HG03521 (cell line): ENCODE data around the gene MEF2B.
"Not testable (repeated sequence)": the region's sequence is repeated elsewhere in the genome, so short reads cannot be mapped to it uniquely, and the experiment has no call there.

ENCODE experiments used
- ATAC-seq: cut with Tn5 transposase; IDR thresholded peaks from one replicate; pipeline ENCODE4 v1.9.1; 2021; ENCODE audit warnings: mild to moderate bottlenecking, moderate library complexity; ENCODE audit not compliant: unreplicated experiment

MEF2B gene

DNA sequence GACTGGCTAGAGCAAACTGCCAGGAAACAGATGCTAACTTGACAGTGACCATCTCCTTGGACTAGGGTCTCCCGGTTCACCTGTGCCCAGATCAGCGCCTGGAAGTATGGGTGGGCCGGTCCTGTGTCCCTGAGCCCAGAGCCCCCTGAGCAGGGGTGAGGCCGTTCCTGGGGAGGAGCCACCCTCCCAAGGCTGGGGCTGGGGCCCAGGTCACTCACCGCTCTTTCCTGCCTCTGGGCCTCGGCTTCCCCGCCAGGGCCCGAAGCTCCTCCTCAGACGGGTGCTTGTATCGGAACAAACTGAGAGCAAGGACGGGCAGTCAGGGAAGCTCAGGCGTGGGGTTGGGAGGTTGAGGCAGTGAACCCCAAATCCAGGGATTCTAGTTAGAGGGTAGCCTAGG lies 37.2 kb downstream of the MEF2B start:
- ATAC-seq = no peak

DNA sequence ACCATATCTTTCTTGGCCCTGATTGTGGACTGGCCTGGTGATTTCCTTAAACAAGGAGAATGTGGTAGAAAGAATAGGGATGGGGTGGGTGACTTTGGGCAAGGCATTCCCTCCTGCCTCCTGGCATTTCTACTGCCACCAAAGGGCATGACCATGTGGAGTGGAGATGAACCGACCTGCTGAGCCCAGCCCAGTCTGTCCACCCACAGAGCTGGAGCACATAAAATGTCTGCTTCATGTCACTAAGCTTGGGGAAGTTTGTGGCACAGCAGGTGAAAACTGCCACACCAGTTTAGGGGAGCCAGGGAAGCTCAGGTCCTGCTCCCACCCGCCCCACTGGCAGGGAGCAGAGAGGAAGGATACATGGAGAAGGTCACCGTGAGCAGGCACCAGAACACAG lies 38.1 kb downstream of the MEF2B start:
- no peak for ATAC-seq

DNA sequence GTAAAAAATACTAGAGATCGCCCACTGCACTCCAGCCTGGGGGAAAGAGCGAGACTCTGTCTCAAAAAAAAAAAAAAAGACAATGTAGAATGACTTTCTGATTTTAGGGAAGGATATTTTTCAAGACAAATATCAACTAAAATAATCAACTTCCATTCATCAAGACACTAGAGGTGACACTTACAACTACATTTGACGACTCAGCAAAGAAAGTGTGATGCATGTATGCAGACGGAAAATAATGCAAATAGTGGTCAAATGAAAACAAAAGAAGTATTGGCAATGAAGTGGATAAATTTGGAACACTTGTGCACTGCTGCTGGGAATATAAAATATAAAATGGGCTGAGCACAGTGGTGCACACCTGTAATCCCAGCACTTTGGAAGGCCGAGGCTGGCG lies 44.0 kb downstream of the MEF2B start:
- ATAC-seq = no peak

DNA sequence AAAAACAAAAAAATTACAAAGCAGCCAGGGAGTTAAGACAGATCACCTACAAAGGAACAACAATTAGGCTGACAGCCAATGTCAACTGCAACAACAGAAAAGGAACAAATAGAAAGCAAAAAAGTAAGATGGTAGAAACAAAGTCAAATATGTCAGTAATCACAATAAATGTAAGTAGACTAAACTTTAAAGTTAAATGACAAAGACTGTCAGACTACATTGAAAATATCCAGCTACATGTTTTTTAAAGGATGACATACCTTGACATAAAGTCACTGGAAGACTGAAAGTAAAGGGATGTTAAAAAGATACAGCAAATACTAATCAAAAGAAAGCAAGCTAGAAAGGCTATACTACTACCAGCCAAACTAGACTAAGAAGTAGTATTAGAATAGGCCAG lies 46.7 kb downstream of the MEF2B start:
- ATAC-seq = no peak

DNA sequence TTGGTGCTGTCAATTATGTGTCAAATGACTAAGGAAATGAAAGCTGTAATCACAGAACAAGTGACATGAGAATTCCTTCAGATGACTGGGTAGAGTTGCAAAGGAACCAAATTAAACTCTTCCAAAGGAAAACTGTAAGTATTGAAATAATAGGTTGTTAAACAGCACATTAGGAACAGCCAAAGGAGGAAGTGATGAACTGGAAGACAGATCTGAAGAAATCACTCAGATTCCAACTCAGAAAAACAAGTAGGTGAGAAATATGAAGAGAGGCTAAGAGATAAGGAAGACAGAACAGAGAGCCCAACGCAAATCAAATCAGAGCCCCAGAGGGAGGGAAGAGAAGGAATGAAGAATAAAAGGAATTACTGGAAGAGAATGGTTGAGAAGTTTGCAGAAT lies 47.2 kb downstream of the MEF2B start:
- no peak for ATAC-seq

DNA sequence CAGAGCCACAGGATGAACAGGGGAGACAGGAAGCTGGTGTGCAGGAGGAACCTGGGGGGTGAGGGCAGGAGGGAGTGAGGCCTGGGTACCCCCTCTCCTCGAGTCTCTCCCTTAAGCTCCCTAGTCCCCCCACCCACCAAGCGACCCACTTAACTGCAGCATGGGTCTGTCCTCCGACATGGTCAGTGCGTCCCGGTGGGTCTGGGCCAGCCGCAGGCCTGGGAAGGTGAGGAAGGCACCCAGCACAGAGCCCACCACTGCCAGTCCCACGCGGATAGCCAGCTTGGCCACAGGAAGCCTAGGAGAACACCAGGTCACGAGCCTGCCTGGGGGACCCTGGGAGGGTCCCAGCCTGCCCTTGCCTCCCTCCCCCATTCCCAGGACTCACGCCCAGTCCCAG lies 48.7 kb downstream of the MEF2B start:
- ATAC-seq = no peak

DNA sequence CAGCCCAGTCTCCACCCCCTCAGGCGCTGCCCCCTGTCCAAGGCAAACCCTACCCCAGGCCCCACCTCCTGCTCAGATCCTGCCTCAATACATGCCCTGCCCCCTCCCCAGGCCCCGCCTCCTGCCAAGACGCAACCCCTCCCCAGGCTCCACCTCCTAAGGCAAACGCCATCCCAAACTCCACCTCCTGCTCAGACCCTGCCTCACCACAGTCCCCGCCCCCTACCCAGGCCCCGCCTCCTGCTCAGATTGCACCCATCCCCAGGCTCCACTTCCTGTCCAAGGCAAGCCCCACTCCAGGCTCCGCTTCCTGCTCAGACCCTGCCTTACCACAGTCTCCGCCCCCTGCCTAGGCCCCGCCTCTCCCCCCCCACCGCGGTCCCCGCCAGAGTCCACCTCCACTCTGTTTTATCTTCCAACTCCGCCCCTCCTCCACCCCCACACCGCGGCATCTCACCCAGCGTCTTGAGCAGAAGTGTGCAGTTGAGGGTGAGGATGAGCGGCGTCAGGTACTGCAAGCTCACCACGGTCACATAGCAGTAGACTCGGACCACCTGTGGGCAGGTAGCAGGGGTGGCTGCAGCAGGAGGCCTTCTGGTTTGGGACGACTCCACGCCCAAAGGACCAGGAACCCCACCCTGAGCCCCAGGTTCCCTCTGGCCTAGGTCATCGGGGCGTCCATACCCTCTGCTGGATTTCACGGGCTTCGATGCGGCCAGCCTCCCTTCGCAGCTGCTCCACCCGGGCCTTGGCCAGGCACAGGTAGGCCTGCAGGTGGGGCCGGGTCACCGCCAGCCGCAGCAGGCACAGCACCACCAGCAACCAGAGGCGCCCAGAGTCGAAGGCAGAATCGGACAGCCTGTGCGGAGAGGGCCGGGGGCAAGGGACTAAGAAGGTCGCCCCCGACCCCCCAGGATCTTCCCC lies 49.5 kb downstream of the MEF2B start:
- no peak for ATAC-seq

DNA sequence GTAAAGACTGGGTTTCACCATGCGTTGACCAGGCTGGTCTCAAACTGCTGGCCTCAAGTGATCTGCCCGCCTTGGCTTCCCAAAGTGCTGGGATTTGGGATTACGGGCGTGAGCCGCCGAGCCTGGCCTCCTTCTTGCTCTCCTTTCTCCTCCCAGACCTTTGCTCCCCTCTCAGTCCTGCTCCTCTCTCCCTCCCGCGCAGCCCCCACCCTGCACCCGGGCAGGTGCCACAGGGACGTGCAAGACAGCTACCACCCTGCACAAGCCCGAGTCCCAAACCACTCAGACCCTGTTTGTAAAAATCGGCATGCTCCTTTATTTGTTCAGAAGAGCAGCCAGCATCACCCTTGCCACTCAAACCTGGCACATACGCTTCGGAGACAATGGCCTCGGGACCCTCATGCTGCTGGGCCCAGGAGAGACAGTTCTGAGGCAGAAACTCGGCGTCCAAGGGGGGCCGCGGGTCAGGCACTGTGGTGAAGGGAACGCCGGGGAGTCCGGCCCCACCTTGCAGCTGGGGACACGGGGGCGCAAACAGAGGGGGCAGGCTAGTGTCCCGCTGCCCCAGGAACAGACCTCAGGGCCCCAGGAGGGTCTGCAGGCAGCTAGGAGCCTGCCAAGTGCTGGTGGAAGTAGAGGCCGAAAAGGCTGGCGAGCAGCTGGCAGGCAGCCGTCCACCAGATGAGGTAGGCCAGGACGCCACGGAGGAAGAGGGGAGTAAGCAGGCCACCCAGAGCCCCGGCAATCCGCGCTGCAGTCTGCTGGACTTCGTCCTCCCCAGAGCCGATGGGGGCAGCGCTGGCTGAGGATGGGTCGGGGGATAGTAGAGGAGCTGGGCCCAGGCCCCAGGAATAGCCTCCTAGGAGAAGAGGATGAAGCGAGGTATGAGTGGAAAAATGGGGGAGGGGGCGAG lies 50.5 kb downstream of the MEF2B start:
- no peak for ATAC-seq

DNA sequence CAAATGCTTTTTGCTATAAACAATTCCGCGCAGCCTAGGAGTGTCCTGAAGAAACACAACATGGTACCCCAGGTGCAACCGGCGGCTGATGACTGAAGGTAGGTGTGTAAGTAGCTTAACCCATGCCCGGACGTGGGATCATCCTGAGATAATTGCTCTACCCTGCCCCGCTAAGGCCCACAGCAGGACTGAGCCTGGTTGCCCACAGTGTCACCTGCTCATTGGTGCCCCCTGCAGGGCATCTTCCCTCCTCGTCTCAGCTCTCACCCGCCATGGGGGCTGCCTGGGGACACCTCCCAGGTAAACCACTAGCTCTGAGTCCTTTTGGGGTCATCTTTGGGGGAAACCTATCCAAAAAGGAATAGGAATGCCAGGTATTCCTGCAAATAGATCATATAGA lies 54.1 kb downstream of the MEF2B start:
- ATAC-seq = no peak

DNA sequence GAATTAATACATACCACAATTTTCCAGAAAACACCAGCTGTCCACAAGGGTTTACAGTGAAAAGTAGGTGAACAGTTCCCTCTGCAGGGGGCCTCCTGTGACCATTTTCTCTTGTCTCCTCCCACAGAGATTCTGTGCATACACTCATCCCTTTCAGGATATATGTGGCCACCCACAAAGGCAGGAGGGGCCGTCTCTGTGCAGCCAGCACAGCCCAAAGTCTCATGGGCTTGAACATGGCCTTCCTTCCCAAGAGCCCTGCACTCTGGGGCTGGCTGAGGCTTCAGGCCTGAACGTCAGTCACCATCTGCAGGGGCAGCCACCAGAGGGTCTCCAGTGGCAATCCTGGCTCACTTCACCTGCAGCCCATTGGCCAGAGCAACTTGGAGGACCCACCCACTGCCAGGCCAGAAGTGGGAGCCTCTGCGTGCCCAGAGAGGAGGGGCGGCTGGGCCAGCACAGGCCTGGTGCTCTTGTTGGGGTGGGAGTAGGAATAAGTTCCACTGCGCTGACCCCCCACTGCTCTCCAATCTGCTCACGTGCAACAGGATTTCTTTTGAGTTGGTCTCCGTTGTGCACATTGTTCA lies 56.9 kb downstream of the MEF2B start:
- ATAC-seq = no peak

DNA sequence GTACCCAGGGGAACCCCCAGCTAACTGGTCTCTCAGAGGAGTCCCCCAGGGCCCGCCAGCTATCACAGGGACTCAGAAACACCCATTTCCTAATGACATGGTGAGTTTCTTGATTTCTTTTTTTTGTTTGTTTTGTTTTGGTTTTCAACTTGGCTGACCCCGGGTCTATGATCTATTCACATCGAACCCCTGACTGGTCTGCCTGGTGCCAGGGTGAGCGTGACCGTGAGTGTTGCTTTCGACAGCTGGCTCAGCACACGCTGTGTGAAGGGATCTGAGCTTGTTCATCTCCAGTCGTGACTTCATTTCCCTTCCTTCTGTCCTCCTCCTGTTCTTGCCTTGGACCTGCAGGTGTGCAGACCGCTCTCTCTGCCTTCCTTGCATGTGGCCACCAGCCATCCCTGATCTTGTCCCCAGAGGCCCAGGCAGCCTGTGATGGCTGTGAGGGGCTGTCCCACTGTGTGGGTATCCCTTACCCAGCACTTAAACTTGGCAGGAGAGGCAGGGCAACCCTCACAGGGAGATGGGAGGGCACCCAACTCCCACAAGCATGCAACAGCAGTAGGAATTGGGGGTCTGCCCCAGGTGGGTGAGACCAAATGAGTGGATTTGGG lies 58.0 kb downstream of the MEF2B start:
- no peak for ATAC-seq

DNA sequence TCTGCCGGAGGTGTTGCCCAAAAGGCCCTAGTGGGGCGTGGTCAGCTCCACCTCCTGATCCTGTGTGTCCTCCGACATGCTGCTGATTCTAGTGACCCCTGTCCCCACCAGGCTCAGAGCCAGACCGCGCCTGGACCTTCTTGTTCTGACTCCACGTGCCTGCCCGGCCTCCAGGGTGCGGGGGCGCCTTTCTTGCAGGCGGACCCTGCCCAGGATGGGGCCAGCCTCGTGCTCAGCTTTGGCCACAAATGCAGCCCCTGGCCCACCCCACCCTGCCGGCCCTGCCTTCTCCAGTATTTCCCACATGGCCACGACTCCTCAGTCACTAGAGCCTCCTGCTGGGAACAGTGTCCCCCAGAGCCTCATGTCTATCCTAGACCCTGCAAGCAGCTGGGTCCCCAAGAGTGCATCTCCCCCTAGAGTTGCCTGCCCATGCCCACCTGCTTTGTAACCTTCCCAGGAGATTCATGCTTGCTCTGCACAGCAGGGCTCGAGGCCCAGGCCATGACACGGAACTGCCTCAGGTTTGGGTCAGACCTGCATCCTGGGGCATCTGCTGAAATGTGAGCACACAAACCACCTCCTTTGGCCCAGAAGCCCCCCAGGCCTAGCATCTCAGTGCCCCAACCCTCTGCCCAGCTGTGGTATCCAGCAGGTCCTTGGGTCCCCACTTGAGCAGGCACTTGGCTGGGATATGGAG lies 58.8 kb downstream of the MEF2B start:
- no peak for ATAC-seq

DNA sequence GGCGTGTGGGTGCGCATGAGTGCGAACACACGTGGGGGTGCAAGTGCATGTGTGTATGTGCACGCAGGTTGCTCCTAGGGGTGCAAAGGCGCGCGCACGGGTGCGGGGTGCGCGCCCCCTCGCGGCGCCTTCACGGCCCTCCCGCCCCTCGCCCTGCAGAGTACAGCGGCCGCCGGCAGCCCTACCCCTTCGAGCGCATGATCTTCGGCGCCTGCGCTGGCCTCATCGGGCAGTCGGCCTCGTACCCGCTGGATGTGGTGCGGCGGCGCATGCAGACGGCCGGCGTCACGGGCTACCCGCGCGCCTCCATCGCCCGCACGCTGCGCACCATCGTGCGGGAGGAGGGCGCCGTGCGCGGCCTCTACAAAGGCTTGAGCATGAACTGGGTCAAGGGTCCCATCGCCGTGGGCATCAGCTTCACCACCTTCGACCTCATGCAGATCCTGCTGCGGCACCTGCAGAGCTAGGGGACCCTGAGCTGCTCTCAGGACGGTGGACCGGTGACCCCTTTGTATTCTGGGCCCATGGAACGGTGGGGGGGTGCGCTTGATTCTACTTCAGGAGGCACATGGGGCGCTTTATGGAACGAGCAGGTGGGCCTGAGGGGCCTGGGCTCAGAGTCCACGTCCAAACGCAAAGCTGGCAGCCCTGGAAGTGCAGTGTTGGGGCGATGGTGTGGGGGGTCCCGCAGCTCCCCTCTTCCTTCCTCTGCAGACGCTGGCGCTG lies 59.5 kb downstream of the MEF2B start:
- ATAC-seq = no peak

DNA sequence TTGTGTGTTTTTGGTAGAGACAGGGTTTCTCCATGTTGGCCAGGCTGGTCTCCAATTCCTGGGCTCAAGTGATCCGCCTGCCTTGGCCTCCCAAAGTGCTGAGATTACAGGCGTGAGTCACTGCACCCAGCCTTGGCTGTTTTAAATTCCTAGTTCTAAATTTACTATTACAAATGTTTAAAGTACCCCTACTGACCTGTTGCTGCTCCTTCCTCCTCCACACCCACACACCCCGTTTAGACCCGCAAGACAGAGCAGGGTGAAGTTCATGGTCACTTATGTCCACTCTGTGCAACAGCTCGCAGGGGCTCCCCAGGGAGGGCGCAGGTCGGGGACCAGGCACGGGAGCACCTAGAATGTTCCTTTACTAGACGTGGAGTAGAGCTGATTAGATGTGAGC lies 60.5 kb downstream of the MEF2B start:
- ATAC-seq = no peak

DNA sequence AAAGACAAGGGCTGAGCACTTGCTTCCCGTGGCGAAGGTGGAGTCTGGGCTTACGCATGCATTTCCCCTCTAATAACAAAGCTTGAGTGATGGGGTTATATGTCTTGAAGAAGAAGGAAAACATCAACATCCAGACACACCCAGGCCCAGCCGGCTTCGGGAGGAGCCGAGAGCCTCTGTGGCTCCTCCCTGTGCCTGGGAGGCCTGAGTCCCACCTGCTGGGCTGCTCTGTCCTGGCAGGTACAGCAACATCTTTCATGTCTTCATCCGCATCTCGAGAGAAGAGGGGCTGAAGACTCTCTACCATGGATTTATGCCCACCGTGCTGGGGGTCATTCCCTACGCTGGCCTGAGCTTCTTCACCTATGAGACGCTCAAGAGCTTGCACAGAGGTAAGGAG lies 62.4 kb downstream of the MEF2B start:
- no peak for ATAC-seq

DNA sequence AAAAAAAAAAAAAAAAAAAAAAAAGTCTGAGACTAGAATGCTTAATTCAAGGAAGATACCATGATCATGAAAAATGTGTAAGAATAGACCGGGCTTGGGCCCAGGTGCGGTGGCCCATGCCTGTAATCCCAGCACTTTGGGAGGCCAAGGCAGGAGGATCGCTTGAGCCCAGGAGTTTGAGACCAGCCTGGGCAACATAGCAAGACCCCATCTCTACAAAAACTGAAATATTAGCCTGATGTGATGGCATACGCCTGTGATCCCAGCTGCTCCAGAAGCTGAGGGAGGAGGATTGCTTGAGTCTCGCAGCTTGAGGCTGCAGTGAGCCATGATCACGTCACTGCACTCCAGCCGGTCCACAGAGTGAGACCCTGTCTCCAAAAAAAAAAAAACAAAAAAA lies 63.1 kb downstream of the MEF2B start:
- ATAC-seq = not testable (repeated sequence)

DNA sequence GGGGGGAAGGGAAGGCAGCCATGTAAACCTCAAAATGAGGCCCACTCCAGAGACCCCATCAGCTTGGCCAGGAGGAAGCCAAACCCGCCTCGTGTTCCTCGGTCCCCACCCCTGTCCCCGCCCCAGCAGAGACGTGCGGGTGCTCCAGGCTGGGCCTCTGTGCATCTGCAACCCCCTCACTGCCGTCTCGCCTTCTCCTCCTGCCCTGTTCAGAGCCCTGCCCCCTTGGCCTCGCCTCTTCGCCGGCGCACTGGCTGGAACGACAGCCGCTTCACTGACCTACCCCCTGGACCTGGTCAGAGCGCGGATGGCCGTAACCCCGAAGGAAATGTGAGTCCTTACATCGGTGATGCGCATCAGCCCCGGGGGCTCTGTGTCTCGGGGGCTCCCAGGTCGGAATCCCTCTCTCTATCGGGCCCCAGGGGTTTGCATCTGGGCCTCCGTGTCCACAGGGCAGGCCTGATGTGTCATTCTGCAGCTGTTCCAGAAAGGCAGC lies 64.0 kb downstream of the MEF2B start:
- ATAC-seq = no peak

DNA sequence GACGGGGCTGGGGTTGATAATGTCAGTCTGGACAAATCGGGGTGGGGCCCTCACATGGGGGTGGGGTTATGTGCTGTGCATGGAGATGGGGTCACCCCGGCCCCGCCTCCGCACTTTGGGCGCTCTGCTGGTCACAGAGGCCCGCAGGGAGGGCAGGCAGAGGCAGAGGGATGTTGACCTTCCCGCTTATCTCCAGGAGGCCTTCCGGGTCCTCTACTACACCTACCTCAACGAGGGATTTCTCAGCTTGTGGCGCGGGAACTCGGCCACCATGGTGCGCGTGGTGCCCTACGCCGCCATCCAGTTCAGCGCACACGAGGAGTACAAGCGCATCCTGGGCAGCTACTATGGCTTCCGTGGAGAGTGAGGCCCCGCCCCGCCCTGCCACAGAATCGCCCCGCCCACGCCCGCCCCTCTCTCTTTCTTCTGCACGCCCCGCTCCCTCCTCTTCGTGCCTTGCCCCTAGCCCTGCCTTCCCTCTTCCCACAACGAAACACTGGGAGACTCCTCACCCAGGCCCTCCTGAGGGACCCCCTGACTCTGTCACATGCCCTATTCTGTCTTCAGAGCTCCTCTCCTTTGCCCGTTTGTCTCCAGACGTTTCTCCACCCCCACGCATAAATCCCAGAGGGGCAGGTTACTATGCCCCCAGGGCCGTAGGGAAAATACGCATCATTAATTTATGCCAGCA lies 64.6 kb downstream of the MEF2B start:
- ATAC-seq = no peak

DNA sequence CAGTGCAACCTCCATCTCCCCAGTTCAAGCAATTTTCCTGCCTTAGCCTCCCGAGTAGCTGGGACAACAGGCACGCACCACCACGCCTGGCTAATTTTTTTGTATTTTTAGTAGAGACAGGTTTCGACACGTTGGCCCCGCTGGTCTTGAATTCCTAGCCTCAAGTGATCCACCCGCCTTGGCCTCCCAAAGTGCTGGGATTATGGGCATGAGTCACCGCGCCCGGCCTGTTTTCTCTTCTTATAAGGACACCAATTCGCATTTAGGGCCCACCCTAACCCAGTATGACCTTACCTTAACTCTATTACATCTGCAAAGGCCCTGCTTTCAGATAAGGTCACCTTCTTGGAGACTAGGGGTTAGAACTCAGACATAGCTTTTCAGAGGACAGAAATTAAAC lies 66.9 kb downstream of the MEF2B start:
- no peak for ATAC-seq
